Esophagus muscularis mucosa (tissue), 4 donors: ENCODE data around the gene ITPR1. TPM values are rescaled to one million over a fixed set of nuclear protein-coding genes. Genes with fewer than 3 reads are reported as not detected.

Source experiments
- DNase-seq: peaks from one replicate; pipeline ENCODE4 v3.0.0-alpha.2; 2017; ENCODE audit errors: extremely low spot score
- H3K27ac ChIP-seq, 4 donors: fragments of 200-600 bp; sonication (generic); replicated peaks in 1 of 4; 1 replicate in 3 of 4; 2 replicates in 1 of 4; pipeline ENCODE4 v1.5.1; 2016 to 2019; ENCODE audit warnings: mild to moderate bottlenecking in 1 of 4
- H3K27me3 ChIP-seq, 4 donors: fragments of 200-600 bp; sonication (generic); one replicate each; pipeline versions ENCODE4 v1.5.1 to v1.6.0; 2016 to 2019
- H3K36me3 ChIP-seq, 4 donors: fragments of 200-600 bp; sonication (generic); one replicate each; pipeline ENCODE4 v1.5.1; 2016 to 2019
- H3K4me1 ChIP-seq, 4 donors: fragments of 200-600 bp; sonication (generic); one replicate each; pipeline ENCODE4 v1.5.1; 2016 to 2019
- H3K4me3 ChIP-seq, 4 donors: fragments of 200-600 bp; sonication (generic); 1 replicate in 2 of 4; 2 replicates in 2 of 4; pipeline ENCODE4 v1.5.1; 2016 to 2019; ENCODE audit warnings: mild to moderate bottlenecking in 4 of 4, moderate library complexity in 1 of 4
- H3K9me3 ChIP-seq, 4 donors: fragments of 200-600 bp; sonication (generic); 1 replicate in 3 of 4; 2 replicates in 1 of 4; pipeline ENCODE4 v1.5.1; 2016 to 2019
- CTCF ChIP-seq, 3 experiments: fragments of 200-600 bp in 2 of 3; fragments of 450-650 bp in 1 of 3; sonication (generic) in 2 of 3; IDR thresholded peaks; one replicate each; pipeline ENCODE4 v1.5.1; 2017 to 2019; ENCODE audit warnings: antibody characterized with exemption in 3 of 3, mild to moderate bottlenecking in 2 of 3, moderate library complexity in 1 of 3
- EP300 ChIP-seq: sonication (generic); formaldehyde crosslinking; IDR thresholded peaks from one replicate; pipeline ENCODE4 v1.6.1; 2017; ENCODE audit warnings: antibody characterized with exemption
- POLR2A ChIP-seq: fragments of 450-650 bp; IDR thresholded peaks from one replicate; pipeline ENCODE4 v1.6.1; 2017; ENCODE audit warnings: antibody characterized with exemption, moderate library complexity, mild to moderate bottlenecking, low read depth
- POLR2AphosphoS5 ChIP-seq, 2 donors: sonication (generic); formaldehyde crosslinking; IDR thresholded peaks; one replicate each; pipeline ENCODE4 v1.6.1; 2017; ENCODE audit warnings: antibody characterized with exemption in 2 of 2
- WGBS: methylation state at CpG from one replicate; pipeline ENCODE4 v1.1.5; 2018; 5-methylcytosine and 5-hydroxymethylcytosine counted together
- intact Hi-C: fragments of 100-400 bp; cut with DNase I; formaldehyde crosslinking; loops from one replicate; pipeline ENCODE4 v1.15.1; 2023
- total RNA-seq, 4 donors: library from RNA; depleted of rRNA; stranded (reverse); fragments of >200 nt; gene quantifications; one replicate each; pipeline versions ENCODE4 v1.1.0 to v1.2.1, GENCODE V29; 2016

ITPR1 gene
- total RNA-seq, 4 donors from 2014 or later: 204 to 271 (median 222) TPM

- Histone ChIP-seq H3K9me3 (no peaks in the 10 kb centered on the region), H3K4me1 (peaks cover 10 to 19% (median 13%) of the 10 kb centered on the region in 4 donors), H3K27me3 (no peaks in the 10 kb centered on the region), H3K4me3 (no peak overlapping the region), H3K27ac (no peak overlapping the region), H3K36me3 (peaks cover 23 to 78% (median 52%) of the 10 kb centered on the region in 4 donors)
- WGBS: 81% methylated on average over 3 of the region's 3 CpGs
- TF ChIP-seq POLR2AphosphoS5 (IDR thresholded peaks at IDR 0.05) (no peak), EP300 (no peak), POLR2A (no peak), CTCF (IDR thresholded peaks at IDR 0.05) (no peak)
- intact Hi-C loops: no loop called here
- no peak for DNase-seq
These were observed 288.9 kb downstream of the ITPR1 start for GRCh38 chr3:4782095-4782494.

GRCh38 chr3:4785551-4785950 lies 292.4 kb downstream of the ITPR1 start:
- no peak overlapping the region for H3K27ac ChIP-seq
- no peak for TF ChIP-seq POLR2A
- TF ChIP-seq CTCF (IDR thresholded peaks at IDR 0.05): no peak
- TF ChIP-seq EP300: no peak
- TF ChIP-seq POLR2AphosphoS5 (IDR thresholded peaks at IDR 0.05): no peak
- 100% methylated on average over 1 of the region's 1 CpG for WGBS
- H3K27me3 ChIP-seq: no peaks in the 10 kb centered on the region
- no peak overlapping the region for H3K4me3 ChIP-seq
- H3K36me3 ChIP-seq: peaks cover 30 to 82% (median 69%) of the 10 kb centered on the region in 4 donors
- intact Hi-C loops: no loop called here
- peaks cover 0 to 7% (median 4%) of the 10 kb centered on the region in 4 donors for H3K4me1 ChIP-seq
- H3K9me3 ChIP-seq: no peaks in the 10 kb centered on the region
- no peak for DNase-seq

- Histone ChIP-seq H3K27ac (no peak overlapping the region), H3K36me3 (peaks cover 32 to 91% (median 78%) of the 10 kb centered on the region in 4 donors), H3K4me3 (no peak overlapping the region), H3K27me3 (no peaks in the 10 kb centered on the region), H3K9me3 (no peaks in the 10 kb centered on the region), H3K4me1 (no peaks in the 10 kb centered on the region)
- intact Hi-C loops: no loop called here
- DNase-seq: no peak
- TF ChIP-seq CTCF (IDR thresholded peaks at IDR 0.05): no peak
- TF ChIP-seq POLR2A: no peak
- no peak for TF ChIP-seq POLR2AphosphoS5 (IDR thresholded peaks at IDR 0.05)
- no peak for TF ChIP-seq EP300
- 90% methylated on average over 3 of the region's 3 CpGs for WGBS
These were observed 293.3 kb downstream of the ITPR1 start for GRCh38 chr3:4786431-4786830.

GRCh38 chr3:4791358-4791757 lies 298.2 kb downstream of the ITPR1 start:
- 100% methylated on average over 2 of the region's 4 CpGs for WGBS
- TF ChIP-seq POLR2AphosphoS5 (IDR thresholded peaks at IDR 0.05) (no peak), POLR2A (no peak), CTCF (IDR thresholded peaks at IDR 0.05) (no peak), EP300 (no peak)
- H3K36me3 ChIP-seq: peaks cover 37 to 97% (median 72%) of the 10 kb centered on the region in 4 donors

GRCh38 chr3:4793311-4793710 lies 300.2 kb downstream of the ITPR1 start:
- Histone ChIP-seq H3K27me3 (no peaks in the 10 kb centered on the region), H3K4me1 (no peaks in the 10 kb centered on the region), H3K4me3 (no peak overlapping the region), H3K9me3 (peaks cover 0 to 10% (median 8%) of the 10 kb centered on the region in 4 donors), H3K36me3 (peaks cover 49 to 100% (median 71%) of the 10 kb centered on the region in 4 donors), H3K27ac (peak overlapping the region in 2 of 4 donors; percentile 57 to 59)
- no peak for DNase-seq
- intact Hi-C loops: no loop called here
- WGBS: 79% methylated on average over 5 of the region's 5 CpGs
- no peak for TF ChIP-seq CTCF (IDR thresholded peaks at IDR 0.05)
- no peak for TF ChIP-seq EP300
- TF ChIP-seq POLR2A: no peak
- TF ChIP-seq POLR2AphosphoS5 (IDR thresholded peaks at IDR 0.05): no peak

More at GRCh38 chr3:4791358-4791757, 298.2 kb downstream of the ITPR1 start:
- no peak for DNase-seq
- Histone ChIP-seq H3K27me3 (no peaks in the 10 kb centered on the region), H3K9me3 (no peaks in the 10 kb centered on the region), H3K4me1 (no peaks in the 10 kb centered on the region), H3K4me3 (no peak overlapping the region), H3K27ac (no peak overlapping the region)
- intact Hi-C loops: no loop called here
